HG03469 (cell line): ENCODE data around the gene EFCAB11.
"Not testable (repeated sequence)": the region's sequence is repeated elsewhere in the genome, so short reads cannot be mapped to it uniquely, and the experiment has no call there.

Source experiments
- ATAC-seq: cut with Tn5 transposase; IDR thresholded peaks from one replicate; pipeline ENCODE4 v1.9.1; 2021; ENCODE audit warnings: mild to moderate bottlenecking, moderate library complexity, moderate number of reproducible peaks; ENCODE audit not compliant: unreplicated experiment

The EFCAB11 gene

GRCh38 chr14:89912667-89913211, 41.8 kb downstream of the EFCAB11 start:
- no peak for ATAC-seq

GRCh38 chr14:89912221-89912620, 42.3 kb downstream of the EFCAB11 start:
- no peak for ATAC-seq

- ATAC-seq, result peak; percentile 53
Measured at GRCh38 chr14:89911010-89911919, 43.3 kb downstream of the EFCAB11 start.

- ATAC-seq, result no peak
Measured at GRCh38 chr14:89910691-89911009, 43.9 kb downstream of the EFCAB11 start.

- ATAC-seq, result no peak
Measured at GRCh38 chr14:89909586-89909985, 44.9 kb downstream of the EFCAB11 start.

- ATAC-seq, result no peak
Measured at GRCh38 chr14:89908712-89909450, 45.6 kb downstream of the EFCAB11 start.

GRCh38 chr14:89907655-89908054, 46.9 kb downstream of the EFCAB11 start:
- ATAC-seq, result no peak

- ATAC-seq, result no peak
Measured at GRCh38 chr14:89906000-89906399, 48.5 kb downstream of the EFCAB11 start.

- ATAC-seq, result no peak
Measured at GRCh38 chr14:89903340-89903952, 51.1 kb downstream of the EFCAB11 start.

- ATAC-seq, result no peak
Measured at GRCh38 chr14:89902881-89903280, 51.6 kb downstream of the EFCAB11 start.

- ATAC-seq, result no peak
Measured at GRCh38 chr14:89900802-89901201, 53.7 kb downstream of the EFCAB11 start.

- ATAC-seq, result no peak
Measured at GRCh38 chr14:89899917-89900663, 54.4 kb downstream of the EFCAB11 start.

GRCh38 chr14:89899291-89899690, 55.2 kb downstream of the EFCAB11 start:
- no peak for ATAC-seq

- not testable (repeated sequence) for ATAC-seq
Measured at GRCh38 chr14:89893388-89893787, 61.1 kb downstream of the EFCAB11 start.

- no peak for ATAC-seq
Measured at GRCh38 chr14:89892953-89893352, 61.6 kb downstream of the EFCAB11 start.

GRCh38 chr14:89891721-89892120, 62.8 kb downstream of the EFCAB11 start:
- ATAC-seq, result not testable (repeated sequence)

- ATAC-seq, result no peak
Measured at GRCh38 chr14:89891055-89891454, 63.5 kb downstream of the EFCAB11 start.

GRCh38 chr14:89890589-89890988, 63.9 kb downstream of the EFCAB11 start:
- no peak for ATAC-seq

- no peak for ATAC-seq
Measured at GRCh38 chr14:89889626-89890025, 64.9 kb downstream of the EFCAB11 start.

- no peak for ATAC-seq
Measured at GRCh38 chr14:89884761-89885160, 69.8 kb downstream of the EFCAB11 start.

GRCh38 chr14:89881839-89882238, 72.7 kb downstream of the EFCAB11 start:
- ATAC-seq, result peak; percentile 73
